Measurements from ENCODE around the gene PALLD. TPM values are rescaled to one million over a fixed set of nuclear protein-coding genes. Genes with fewer than 3 reads are reported as not detected.

PALLD gene
- total RNA-seq, 1 donor from 2014 or later, result 16.4 TPM

GRCh38 chr4:168865854-168866253, 369.0 kb downstream of the PALLD start:
- no peak for TF ChIP-seq CTCF (IDR thresholded peaks at IDR 0.05; ENCODE audit: unreplicated experiment)
- no peak for DNase-seq (ENCODE audit: low spot score)
- H3K4me3 Mint-ChIP-seq (ENCODE audit: unreplicated experiment), result no peak overlapping the region
- peaks cover 1% of the 10 kb centered on the region for H3K27me3 Mint-ChIP-seq (ENCODE audit: unreplicated experiment)
- H3K27ac Mint-ChIP-seq (ENCODE audit: unreplicated experiment), result no peak overlapping the region
- H3K9me3 Mint-ChIP-seq (ENCODE audit: unreplicated experiment), result no peaks in the 10 kb centered on the region
- H3K4me1 Mint-ChIP-seq (ENCODE audit: unreplicated experiment), result peaks cover 11% of the 10 kb centered on the region
- no peaks in the 10 kb centered on the region for H3K36me3 Mint-ChIP-seq (ENCODE audit: low read depth, unreplicated experiment)

- H3K27ac Mint-ChIP-seq (ENCODE audit: unreplicated experiment), result no peak overlapping the region
- DNase-seq (ENCODE audit: low spot score), result no peak
- no peaks in the 10 kb centered on the region for H3K9me3 Mint-ChIP-seq (ENCODE audit: unreplicated experiment)
- H3K4me3 Mint-ChIP-seq (ENCODE audit: unreplicated experiment), result no peak overlapping the region
- peaks cover 11% of the 10 kb centered on the region for H3K4me1 Mint-ChIP-seq (ENCODE audit: unreplicated experiment)
- H3K27me3 Mint-ChIP-seq (ENCODE audit: unreplicated experiment), result peaks cover 1% of the 10 kb centered on the region
- no peaks in the 10 kb centered on the region for H3K36me3 Mint-ChIP-seq (ENCODE audit: low read depth, unreplicated experiment)
- no peak for TF ChIP-seq CTCF (IDR thresholded peaks at IDR 0.05; ENCODE audit: unreplicated experiment)
Observed at GRCh38 chr4:168866635-168867034, 369.8 kb downstream of the PALLD start.

GRCh38 chr4:168867128-168867527, 370.3 kb downstream of the PALLD start:
- no peaks in the 10 kb centered on the region for H3K9me3 Mint-ChIP-seq (ENCODE audit: unreplicated experiment)
- H3K27me3 Mint-ChIP-seq (ENCODE audit: unreplicated experiment), result peaks cover 1% of the 10 kb centered on the region
- H3K4me3 Mint-ChIP-seq (ENCODE audit: unreplicated experiment), result no peak overlapping the region
- DNase-seq (ENCODE audit: low spot score), result no peak
- H3K36me3 Mint-ChIP-seq (ENCODE audit: low read depth, unreplicated experiment), result no peaks in the 10 kb centered on the region
- TF ChIP-seq CTCF (IDR thresholded peaks at IDR 0.05; ENCODE audit: unreplicated experiment), result no peak
- peaks cover 11% of the 10 kb centered on the region for H3K4me1 Mint-ChIP-seq (ENCODE audit: unreplicated experiment)
- no peak overlapping the region for H3K27ac Mint-ChIP-seq (ENCODE audit: unreplicated experiment)

GRCh38 chr4:168868044-168868781, 371.4 kb downstream of the PALLD start:
- no peak for TF ChIP-seq CTCF (IDR thresholded peaks at IDR 0.05; ENCODE audit: unreplicated experiment)
- Mint-ChIP-seq H3K27me3 (ENCODE audit: unreplicated experiment) (peaks cover under 1% of the 10 kb centered on the region), H3K4me3 (ENCODE audit: unreplicated experiment) (no peak overlapping the region), H3K4me1 (ENCODE audit: unreplicated experiment) (peaks cover 11% of the 10 kb centered on the region), H3K9me3 (ENCODE audit: unreplicated experiment) (no peaks in the 10 kb centered on the region), H3K27ac (ENCODE audit: unreplicated experiment) (peak overlapping the region; percentile 33), H3K36me3 (ENCODE audit: low read depth, unreplicated experiment) (no peaks in the 10 kb centered on the region)
- DNase-seq (ENCODE audit: low spot score), result no peak

- TF ChIP-seq CTCF (IDR thresholded peaks at IDR 0.05; ENCODE audit: unreplicated experiment), result no peak
- DNase-seq (ENCODE audit: low spot score), result no peak
- Mint-ChIP-seq H3K4me3 (ENCODE audit: unreplicated experiment) (no peak overlapping the region), H3K27me3 (ENCODE audit: unreplicated experiment) (no peaks in the 10 kb centered on the region), H3K36me3 (ENCODE audit: low read depth, unreplicated experiment) (no peaks in the 10 kb centered on the region), H3K9me3 (ENCODE audit: unreplicated experiment) (no peaks in the 10 kb centered on the region), H3K27ac (ENCODE audit: unreplicated experiment) (peak overlapping the region; percentile 33), H3K4me1 (ENCODE audit: unreplicated experiment) (peaks cover 11% of the 10 kb centered on the region)
Observed at GRCh38 chr4:168868802-168869201, 371.9 kb downstream of the PALLD start.
